ENCODE data around the gene C1QTNF6.
A peak's percentile ranks its signal among the peaks of the same experiment; 100 is the strongest.

The C1QTNF6 gene

DNA sequence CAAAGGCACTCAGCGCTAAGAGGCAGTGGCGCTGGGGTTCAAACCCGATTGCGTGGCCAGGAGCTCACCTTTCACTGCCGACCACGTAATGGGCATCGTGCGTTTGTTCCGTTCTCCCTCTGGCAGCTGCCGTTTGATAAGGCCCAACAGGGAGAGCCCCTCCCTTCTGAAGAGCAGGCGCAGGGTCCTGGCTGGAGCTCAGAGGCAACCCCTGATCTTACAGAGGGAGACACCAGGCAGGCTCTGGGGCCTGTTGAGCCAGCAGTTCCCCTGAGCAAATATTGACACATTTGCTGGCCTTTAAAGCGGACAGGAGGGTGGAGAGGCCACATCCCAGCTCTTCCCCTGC is 11.7 kb upstream of the C1QTNF6 start:
- no peak for DNase-seq (ENCODE audit: low read depth)
- TF ChIP-seq, protein P1, sequence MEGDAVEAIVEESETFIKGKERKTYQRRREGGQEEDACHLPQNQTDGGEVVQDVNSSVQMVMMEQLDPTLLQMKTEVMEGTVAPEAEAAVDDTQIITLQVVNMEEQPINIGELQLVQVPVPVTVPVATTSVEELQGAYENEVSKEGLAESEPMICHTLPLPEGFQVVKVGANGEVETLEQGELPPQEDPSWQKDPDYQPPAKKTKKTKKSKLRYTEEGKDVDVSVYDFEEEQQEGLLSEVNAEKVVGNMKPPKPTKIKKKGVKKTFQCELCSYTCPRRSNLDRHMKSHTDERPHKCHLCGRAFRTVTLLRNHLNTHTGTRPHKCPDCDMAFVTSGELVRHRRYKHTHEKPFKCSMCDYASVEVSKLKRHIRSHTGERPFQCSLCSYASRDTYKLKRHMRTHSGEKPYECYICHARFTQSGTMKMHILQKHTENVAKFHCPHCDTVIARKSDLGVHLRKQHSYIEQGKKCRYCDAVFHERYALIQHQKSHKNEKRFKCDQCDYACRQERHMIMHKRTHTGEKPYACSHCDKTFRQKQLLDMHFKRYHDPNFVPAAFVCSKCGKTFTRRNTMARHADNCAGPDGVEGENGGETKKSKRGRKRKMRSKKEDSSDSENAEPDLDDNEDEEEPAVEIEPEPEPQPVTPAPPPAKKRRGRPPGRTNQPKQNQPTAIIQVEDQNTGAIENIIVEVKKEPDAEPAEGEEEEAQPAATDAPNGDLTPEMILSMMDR (conservative IDR thresholded peaks at IDR 0.05; ENCODE audit: control insufficient read depth, insufficient read depth, low read depth, low read length): no peak
- H3K4me3 ChIP-seq (ENCODE audit: control insufficient read depth, low read depth, low read length): peak overlapping the region; percentile 31

- DNase-seq (ENCODE audit: low read depth): peak; percentile 96
- TF ChIP-seq, protein P1 (conservative IDR thresholded peaks at IDR 0.05; ENCODE audit: control insufficient read depth, insufficient read depth, low read depth, low read length): peak; percentile 63
- peak overlapping the region; percentile 68 for H3K4me3 ChIP-seq (ENCODE audit: control insufficient read depth, low read depth, low read length)
Observed at GRCh38 chr22:37199103-37199759, 11.2 kb upstream of the C1QTNF6 start.

GRCh38 chr22:37198258-37199102 is 10.4 kb upstream of the C1QTNF6 start:
- peak; percentile 73 for DNase-seq (ENCODE audit: low read depth)
- H3K4me3 ChIP-seq (ENCODE audit: control insufficient read depth, low read depth, low read length): peak overlapping the region; percentile 68
- TF ChIP-seq, protein P1 (conservative IDR thresholded peaks at IDR 0.05; ENCODE audit: control insufficient read depth, insufficient read depth, low read depth, low read length): peak; percentile 58

- H3K4me3 ChIP-seq (ENCODE audit: control insufficient read depth, low read depth, low read length): no peak overlapping the region
- TF ChIP-seq, protein P1 (conservative IDR thresholded peaks at IDR 0.05; ENCODE audit: control insufficient read depth, insufficient read depth, low read depth, low read length): no peak
- peak; percentile 83 for DNase-seq (ENCODE audit: low read depth)
Observed at GRCh38 chr22:37197451-37198257, 9.6 kb upstream of the C1QTNF6 start.

DNA sequence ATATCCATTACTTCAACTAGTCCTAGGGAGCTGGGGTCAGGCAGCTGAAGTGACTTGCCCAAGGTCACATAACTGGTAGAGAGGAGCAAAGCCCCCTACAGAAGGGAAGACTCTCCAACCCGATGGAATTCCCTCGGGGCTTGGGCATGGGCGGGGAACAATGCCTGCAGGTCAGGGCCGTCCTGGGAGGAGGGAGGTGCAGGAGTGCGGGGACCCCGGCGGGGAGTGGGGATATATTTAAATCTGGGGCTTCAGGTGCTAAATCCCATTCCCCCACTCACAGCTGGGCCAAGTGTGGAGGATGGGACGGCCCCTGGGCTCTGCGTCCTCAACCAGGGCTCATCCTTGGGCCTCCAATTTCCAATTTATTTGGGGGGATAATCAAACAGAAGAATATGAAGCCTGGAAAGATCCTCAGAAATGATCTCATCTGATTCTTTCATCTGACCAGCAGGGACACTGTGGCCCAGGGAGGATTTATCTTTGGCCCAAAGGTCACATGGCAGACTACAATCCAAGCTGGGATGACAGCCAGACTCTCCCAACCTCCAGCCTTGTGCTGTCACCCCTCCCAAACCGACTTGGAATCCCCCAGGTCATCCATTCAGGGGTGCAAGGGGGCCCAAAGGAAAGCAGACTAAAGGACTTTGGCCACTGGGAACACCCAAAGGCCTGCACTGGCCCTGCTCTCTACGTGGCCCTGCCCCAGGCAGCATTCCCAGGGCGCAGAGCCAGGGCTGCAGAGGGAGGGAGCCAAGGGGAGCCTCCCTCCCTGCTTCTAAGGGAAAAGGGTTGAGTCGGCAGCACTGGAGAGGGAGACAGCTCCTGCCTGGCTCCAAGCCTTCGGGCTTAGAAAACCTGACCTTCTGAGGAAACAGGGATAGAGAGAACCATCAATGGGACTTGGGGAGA is 8.7 kb upstream of the C1QTNF6 start:
- peak; percentile 87 for DNase-seq (ENCODE audit: low read depth)
- TF ChIP-seq, protein P1 (conservative IDR thresholded peaks at IDR 0.05; ENCODE audit: control insufficient read depth, insufficient read depth, low read depth, low read length): no peak
- no peak overlapping the region for H3K4me3 ChIP-seq (ENCODE audit: control insufficient read depth, low read depth, low read length)

DNA sequence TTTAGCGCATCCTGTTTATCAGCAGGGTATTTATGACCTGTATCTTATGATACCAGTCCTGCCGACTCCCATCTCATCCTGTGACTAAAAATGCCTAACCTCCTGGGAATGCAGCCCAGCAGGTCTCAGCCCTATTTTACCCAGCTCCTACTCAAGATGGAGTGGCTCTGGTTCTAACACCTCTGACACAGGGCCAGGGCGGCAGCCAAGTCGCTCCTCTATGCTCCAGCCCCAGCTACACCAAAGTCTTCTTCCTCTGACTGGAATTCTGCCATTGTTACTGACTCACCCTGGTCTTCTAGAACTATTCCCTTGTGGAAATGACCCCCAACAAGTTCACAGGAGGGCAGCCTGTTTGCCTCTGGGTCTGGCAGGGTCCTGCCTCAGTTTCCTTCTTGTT is 7.9 kb upstream of the C1QTNF6 start:
- DNase-seq (ENCODE audit: low read depth): peak; percentile 65
- TF ChIP-seq, protein P1 (conservative IDR thresholded peaks at IDR 0.05; ENCODE audit: control insufficient read depth, insufficient read depth, low read depth, low read length): no peak
- no peak overlapping the region for H3K4me3 ChIP-seq (ENCODE audit: control insufficient read depth, low read depth, low read length)
